Stimulated activated naive CD8-positive, alpha-beta T cell treated with anti-CD3 and anti-CD28 coated beads, Interleukin-15, Interleukin-2, amounts not matched to agents 100 U/mL and 50 U/mL, for 24 hours (primary cell): Measurements from ENCODE around the gene REP15.
"Not testable (repeated sequence)": the region's sequence is repeated elsewhere in the genome, so short reads cannot be mapped to it uniquely, and the experiment has no call there.

ENCODE experiments used
- ATAC-seq: fragments of 150-1000 bp; cut with Tn5 transposase; one replicate; pipeline ENCODE4 v1.10.0; 2021
- DNase-seq: peaks from one replicate; pipeline ENCODE4 v3.0.0; 2021

The REP15 gene

GRCh38 chr12:27696293-27696652 lies at the start of gene REP15:
Gene REP15 (plus strand): TSS chr12:27696447. CDS start chr12:27696563, 116 bp downstream.
- no peak for ATAC-seq
- DNase-seq: no peak

GRCh38 chr12:27650011-27650410 lies 46.2 kb upstream of the REP15 start:
- DNase-seq (no peak), ATAC-seq (no peak)

- no peak for ATAC-seq
Measured at GRCh38 chr12:27651201-27651600, 45.0 kb upstream of the REP15 start.

GRCh38 chr12:27652174-27652763 lies 44.0 kb upstream of the REP15 start:
- ATAC-seq: no peak
- DNase-seq: peak; percentile 44

More at GRCh38 chr12:27651201-27651600, 45.0 kb upstream of the REP15 start:
- no peak for DNase-seq

- DNase-seq (no peak), ATAC-seq (no peak)
Measured at GRCh38 chr12:27653661-27654060, 42.6 kb upstream of the REP15 start.

GRCh38 chr12:27655476-27655875 lies 40.8 kb upstream of the REP15 start:
- not testable (repeated sequence) for ATAC-seq, DNase-seq

- no peak for DNase-seq
- ATAC-seq: no peak
Measured at GRCh38 chr12:27657296-27657695, 39.0 kb upstream of the REP15 start.

- ATAC-seq: no peak
- DNase-seq: no peak
Measured at GRCh38 chr12:27665704-27666103, 30.5 kb upstream of the REP15 start.

- no peak for DNase-seq
- no peak for ATAC-seq
Measured at GRCh38 chr12:27666510-27666909, 29.7 kb upstream of the REP15 start.

GRCh38 chr12:27667540-27667939 lies 28.7 kb upstream of the REP15 start:
- ATAC-seq: no peak
- DNase-seq: no peak

- DNase-seq (no peak), ATAC-seq (no peak)
Measured at GRCh38 chr12:27672051-27672450, 24.2 kb upstream of the REP15 start.

- ATAC-seq (no peak), DNase-seq (no peak)
Measured at GRCh38 chr12:27672643-27673042, 23.6 kb upstream of the REP15 start.

GRCh38 chr12:27673101-27673718 lies 23.0 kb upstream of the REP15 start:
- no peak for ATAC-seq
- DNase-seq: no peak

- no peak for DNase-seq
Measured at GRCh38 chr12:27674989-27675388, 21.3 kb upstream of the REP15 start.

GRCh38 chr12:27680619-27681018 lies 15.6 kb upstream of the REP15 start:
- ATAC-seq: no peak
- no peak for DNase-seq

More at GRCh38 chr12:27674989-27675388, 21.3 kb upstream of the REP15 start:
- ATAC-seq: no peak

GRCh38 chr12:27682534-27682933 lies 13.7 kb upstream of the REP15 start:
- no peak for ATAC-seq
- no peak for DNase-seq

GRCh38 chr12:27685274-27685673 lies 11.0 kb upstream of the REP15 start:
- no peak for DNase-seq
- ATAC-seq: no peak

- no peak for DNase-seq
- no peak for ATAC-seq
Measured at GRCh38 chr12:27686147-27686546, 10.1 kb upstream of the REP15 start.

- DNase-seq (no peak), ATAC-seq (no peak)
Measured at GRCh38 chr12:27688671-27689070, 7.6 kb upstream of the REP15 start.

- no peak for ATAC-seq
- DNase-seq: no peak
Measured at GRCh38 chr12:27689558-27690180, 6.6 kb upstream of the REP15 start.

GRCh38 chr12:27693403-27693802 lies 2.8 kb upstream of the REP15 start:
- DNase-seq: no peak
- ATAC-seq: no peak

- no peak for ATAC-seq
- DNase-seq: no peak
Measured at GRCh38 chr12:27695556-27696292, 523 bp upstream of the REP15 start.
